Hematopoietic multipotent progenitor cell treated with erythropoietin and hydrocortisone succinate and interleukin-3 and kit ligand, for 8 days (in vitro differentiated cells): ENCODE data around the gene SKI.

Experiments used
- DNase-seq: peaks from one replicate; pipeline ENCODE4 v3.0.0-alpha.2; 2015

SKI gene

GRCh38 chr1:2345297-2346075 is 117.4 kb downstream of the SKI start:
- DNase-seq = peak; percentile 92

GRCh38 chr1:2346691-2347408 is 118.7 kb downstream of the SKI start:
- DNase-seq = no peak

- DNase-seq = no peak
Measured at GRCh38 chr1:2347409-2347785, 119.3 kb downstream of the SKI start.

GRCh38 chr1:2347896-2348295 is 119.8 kb downstream of the SKI start:
- DNase-seq = no peak

GRCh38 chr1:2348346-2349325 is 120.5 kb downstream of the SKI start:
- DNase-seq = no peak

- no peak for DNase-seq
Measured at GRCh38 chr1:2349806-2350205, 121.7 kb downstream of the SKI start.

- DNase-seq = no peak
Measured at GRCh38 chr1:2350501-2350900, 122.4 kb downstream of the SKI start.

- no peak for DNase-seq
Measured at GRCh38 chr1:2350911-2351655, 123.0 kb downstream of the SKI start.

GRCh38 chr1:2351723-2352122 is 123.6 kb downstream of the SKI start:
- no peak for DNase-seq

GRCh38 chr1:2352341-2352896 is 124.3 kb downstream of the SKI start:
- DNase-seq = no peak

- DNase-seq = no peak
Measured at GRCh38 chr1:2352897-2353550, 124.9 kb downstream of the SKI start.

- DNase-seq = no peak
Measured at GRCh38 chr1:2353551-2354438, 125.7 kb downstream of the SKI start.

- no peak for DNase-seq
Measured at GRCh38 chr1:2354511-2355372, 126.6 kb downstream of the SKI start.

- no peak for DNase-seq
Measured at GRCh38 chr1:2355373-2356261, 127.5 kb downstream of the SKI start.

- no peak for DNase-seq
Measured at GRCh38 chr1:2356401-2356800, 128.3 kb downstream of the SKI start.

- DNase-seq = no peak
Measured at GRCh38 chr1:2356911-2357845, 129.1 kb downstream of the SKI start.

GRCh38 chr1:2358072-2358471 is 130.0 kb downstream of the SKI start:
- no peak for DNase-seq
